CD4-positive, alpha-beta T cell treated with Interleukin-4 for 4 hours (primary cell): ENCODE results near the gene PCDHB9.
"Not testable (repeated sequence)": the region's sequence is repeated elsewhere in the genome, so short reads cannot be mapped to it uniquely, and the experiment has no call there.

Experiments
- DNase-seq: peaks from one replicate; pipeline ENCODE4 v3.0.0-alpha.2; 2020

Gene PCDHB9

GRCh38 chr5:141189131-141189530 lies 2.2 kb downstream of the PCDHB9 start:
- not testable (repeated sequence) for DNase-seq

- DNase-seq: no peak
Observed at GRCh38 chr5:141192110-141192725, 5.3 kb downstream of the PCDHB9 start, which contains the start of gene PCDHB10. TSS of gene PCDHB10 (plus strand) at chr5:141192353. CDS start at chr5:141192553, 200 bp downstream.

GRCh38 chr5:141194332-141194731 lies 7.4 kb downstream of the PCDHB9 start:
- DNase-seq: not testable (repeated sequence)

- no peak for DNase-seq
Observed at GRCh38 chr5:141196363-141196762, 9.4 kb downstream of the PCDHB9 start.

- DNase-seq: no peak
Observed at GRCh38 chr5:141199359-141200235, 12.6 kb downstream of the PCDHB9 start, which contains the start of gene PCDHB11. TSS of gene PCDHB11 (plus strand) at chr5:141199627. CDS start at chr5:141199775, 148 bp downstream.

GRCh38 chr5:141201126-141201525 lies 14.2 kb downstream of the PCDHB9 start:
- DNase-seq: not testable (repeated sequence)

GRCh38 chr5:141201646-141202045 lies 14.7 kb downstream of the PCDHB9 start:
- DNase-seq: not testable (repeated sequence)

- no peak for DNase-seq
Observed at GRCh38 chr5:141208478-141208877, 21.5 kb downstream of the PCDHB9 start, which contains the start of gene PCDHB12. TSS of gene PCDHB12 (plus strand) at chr5:141208719. CDS start at chr5:141208908, 189 bp downstream.

GRCh38 chr5:141210281-141210680 lies 23.3 kb downstream of the PCDHB9 start:
- DNase-seq: not testable (repeated sequence)

GRCh38 chr5:141210849-141211248 lies 23.9 kb downstream of the PCDHB9 start:
- DNase-seq: not testable (repeated sequence)

- not testable (repeated sequence) for DNase-seq
Observed at GRCh38 chr5:141213656-141214339, 26.8 kb downstream of the PCDHB9 start, which contains the start of gene PCDHB13. TSS of gene PCDHB13 (plus strand) at chr5:141213919. CDS start at chr5:141214124, 205 bp downstream.

- DNase-seq: not testable (repeated sequence)
Observed at GRCh38 chr5:141214583-141214982, 27.6 kb downstream of the PCDHB9 start.

- DNase-seq: not testable (repeated sequence)
Observed at GRCh38 chr5:141215504-141215903, 28.5 kb downstream of the PCDHB9 start.

GRCh38 chr5:141216035-141216434 lies 29.1 kb downstream of the PCDHB9 start:
- not testable (repeated sequence) for DNase-seq

- DNase-seq: no peak
Observed at GRCh38 chr5:141223112-141223783, 36.3 kb downstream of the PCDHB9 start, which contains the start of gene PCDHB14. TSS of gene PCDHB14 (plus strand) at chr5:141223343. CDS start at chr5:141223506, 163 bp downstream.

- DNase-seq: not testable (repeated sequence)
Observed at GRCh38 chr5:141224844-141225243, 37.9 kb downstream of the PCDHB9 start.

- not testable (repeated sequence) for DNase-seq
Observed at GRCh38 chr5:141225421-141225820, 38.5 kb downstream of the PCDHB9 start.

GRCh38 chr5:141234109-141234667 lies 47.2 kb downstream of the PCDHB9 start:
- DNase-seq: no peak

- DNase-seq: not testable (repeated sequence)
Observed at GRCh38 chr5:141235922-141236321, 49.0 kb downstream of the PCDHB9 start.

GRCh38 chr5:141236516-141237313 lies 49.8 kb downstream of the PCDHB9 start:
- DNase-seq: no peak
